Tibial nerve (tissue), 4 donors: Measurements from ENCODE around the gene VIT.

Experiments used
- EP300 ChIP-seq, 2 donors: sonication (generic); formaldehyde crosslinking; IDR thresholded peaks; one replicate each; pipeline ENCODE4 v1.6.1; 2017; ENCODE audit warnings: antibody characterized with exemption in 2 of 2, mild to moderate bottlenecking in 1 of 2
- POLR2A ChIP-seq, 2 donors: fragments of 450-650 bp; IDR thresholded peaks; one replicate each; pipeline ENCODE4 v1.6.1; 2017; ENCODE audit warnings: antibody characterized with exemption in 2 of 2, mild to moderate bottlenecking in 2 of 2, moderate library complexity in 2 of 2
- TF ChIP-seq, protein P1 (sequence below), 5 experiments: fragments of 200-600 bp in 3 of 5; fragments of 450-650 bp in 2 of 5; sonication (generic) in 3 of 5; IDR thresholded peaks; one replicate each; pipeline ENCODE4 v1.5.1; 2016 to 2019; ENCODE audit warnings: antibody characterized with exemption in 5 of 5, mild to moderate bottlenecking in 3 of 5, moderate library complexity in 2 of 5

DNA sequence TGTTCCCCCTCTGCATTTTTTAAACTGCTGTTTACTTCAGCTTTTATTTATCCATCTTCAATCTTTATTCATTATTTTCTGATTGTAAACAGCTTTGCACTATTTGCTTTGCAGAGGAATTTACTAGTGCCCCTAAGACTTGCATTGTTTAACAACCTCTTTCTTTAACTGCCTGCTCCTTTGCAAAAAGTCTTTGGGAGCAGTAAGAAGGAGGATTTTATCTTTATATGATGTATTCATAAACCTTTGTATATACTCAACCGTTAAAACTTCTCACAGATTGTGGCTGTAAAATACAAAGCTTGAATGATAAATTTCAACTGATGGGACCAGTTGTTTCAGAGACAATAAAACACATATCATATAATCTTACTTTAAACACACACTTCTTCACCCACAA lies 20.1 kb upstream of the VIT start:
- TF ChIP-seq, protein P1, sequence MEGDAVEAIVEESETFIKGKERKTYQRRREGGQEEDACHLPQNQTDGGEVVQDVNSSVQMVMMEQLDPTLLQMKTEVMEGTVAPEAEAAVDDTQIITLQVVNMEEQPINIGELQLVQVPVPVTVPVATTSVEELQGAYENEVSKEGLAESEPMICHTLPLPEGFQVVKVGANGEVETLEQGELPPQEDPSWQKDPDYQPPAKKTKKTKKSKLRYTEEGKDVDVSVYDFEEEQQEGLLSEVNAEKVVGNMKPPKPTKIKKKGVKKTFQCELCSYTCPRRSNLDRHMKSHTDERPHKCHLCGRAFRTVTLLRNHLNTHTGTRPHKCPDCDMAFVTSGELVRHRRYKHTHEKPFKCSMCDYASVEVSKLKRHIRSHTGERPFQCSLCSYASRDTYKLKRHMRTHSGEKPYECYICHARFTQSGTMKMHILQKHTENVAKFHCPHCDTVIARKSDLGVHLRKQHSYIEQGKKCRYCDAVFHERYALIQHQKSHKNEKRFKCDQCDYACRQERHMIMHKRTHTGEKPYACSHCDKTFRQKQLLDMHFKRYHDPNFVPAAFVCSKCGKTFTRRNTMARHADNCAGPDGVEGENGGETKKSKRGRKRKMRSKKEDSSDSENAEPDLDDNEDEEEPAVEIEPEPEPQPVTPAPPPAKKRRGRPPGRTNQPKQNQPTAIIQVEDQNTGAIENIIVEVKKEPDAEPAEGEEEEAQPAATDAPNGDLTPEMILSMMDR (IDR thresholded peaks at IDR 0.05), result no peak
- TF ChIP-seq EP300 (IDR thresholded peaks at IDR 0.05) (no peak), POLR2A (IDR thresholded peaks at IDR 0.05) (no peak)
